Astrocyte (in vitro differentiated cells and primary cell): ENCODE data around the gene CCDC69. TPM values are rescaled to one million over a fixed set of nuclear protein-coding genes. Genes with fewer than 3 reads are reported as not detected.

Source experiments
- DNase-seq: peaks from one replicate; pipeline ENCODE4 v3.0.0-alpha.2; 2010; ENCODE audit warnings: low read depth
- FAIRE-seq: peaks from 2 replicates; lab custom pipeline; 2011; peaks lifted over from hg19 to GRCh38; lab: Jason Lieb, UNC
- H2AFZ ChIP-seq: 2 replicates; pipeline ENCODE4 v1.6.0; 2012; ENCODE audit warnings: low read depth, low read length, inconsistent platforms
- H3K27ac ChIP-seq: 2 replicates; pipeline ENCODE4 v1.5.1; 2011; ENCODE audit warnings: low read depth, low read length, inconsistent platforms
- H3K27me3 ChIP-seq: 2 replicates; pipeline ENCODE4 v1.6.0; 2011; ENCODE audit warnings: low read length, inconsistent platforms; ENCODE audit not compliant: insufficient read depth
- H3K36me3 ChIP-seq: 2 replicates; pipeline ENCODE4 v1.5.1; 2011; ENCODE audit warnings: low read length, inconsistent platforms; ENCODE audit not compliant: insufficient read depth
- H3K4me1 ChIP-seq: 2 replicates; pipeline ENCODE4 v1.5.1; 2011; ENCODE audit warnings: low read length, inconsistent platforms; ENCODE audit not compliant: insufficient read depth
- H3K4me2 ChIP-seq: 2 replicates; pipeline ENCODE4 v1.6.0; 2012; ENCODE audit warnings: low read length, inconsistent platforms
- H3K4me3 ChIP-seq: 2 replicates; pipeline ENCODE4 v1.5.1; 2011; ENCODE audit warnings: low read depth, mild to moderate bottlenecking, low read length, inconsistent platforms; ENCODE audit not compliant: insufficient read depth
- H3K79me2 ChIP-seq: 2 replicates; pipeline ENCODE4 v1.6.0; 2012; ENCODE audit warnings: mild to moderate bottlenecking, low read length, inconsistent platforms; ENCODE audit not compliant: insufficient read depth
- H3K9ac ChIP-seq: 2 replicates; pipeline ENCODE4 v1.6.0; 2012; ENCODE audit warnings: mild to moderate bottlenecking, low read length, inconsistent platforms
- H3K9me3 ChIP-seq: 2 replicates; pipeline ENCODE4 v1.5.1; 2012; ENCODE audit warnings: low read depth, mild to moderate bottlenecking, low read length, inconsistent platforms; ENCODE audit not compliant: insufficient read depth
- H4K20me1 ChIP-seq: 2 replicates; pipeline ENCODE4 v1.6.0; 2012; ENCODE audit warnings: low read length, inconsistent platforms; ENCODE audit not compliant: insufficient read depth
- H3K27ac Mint-ChIP-seq: one replicate; pipeline ENCODE4 v1.8.0; 2021; ENCODE audit warnings: mild to moderate bottlenecking, mixed read lengths; ENCODE audit not compliant: unreplicated experiment
- H3K27me3 Mint-ChIP-seq: one replicate; pipeline ENCODE4 v1.8.0; 2021; ENCODE audit warnings: low read depth, mixed read lengths; ENCODE audit not compliant: unreplicated experiment
- H3K36me3 Mint-ChIP-seq: one replicate; pipeline ENCODE4 v1.8.0; 2021; ENCODE audit warnings: low read depth, mixed read lengths; ENCODE audit not compliant: unreplicated experiment
- H3K4me1 Mint-ChIP-seq: one replicate; pipeline ENCODE4 v1.8.0; 2021; ENCODE audit warnings: low read depth, mixed read lengths; ENCODE audit not compliant: unreplicated experiment
- H3K4me3 Mint-ChIP-seq: one replicate; pipeline ENCODE4 v1.8.0; 2021; ENCODE audit warnings: mild to moderate bottlenecking, moderate library complexity, mixed read lengths; ENCODE audit not compliant: unreplicated experiment
- H3K9me3 Mint-ChIP-seq: one replicate; pipeline ENCODE4 v1.8.0; 2021; ENCODE audit warnings: mild to moderate bottlenecking, mixed read lengths; ENCODE audit not compliant: unreplicated experiment
- CTCF ChIP-seq: IDR thresholded peaks from 2 replicates; pipeline ENCODE4 v1.5.1; 2011; ENCODE audit warnings: low read depth, mild to moderate bottlenecking, inconsistent platforms, low read length, moderate library complexity; ENCODE audit not compliant: insufficient read depth
- EZH2 ChIP-seq: IDR thresholded peaks from 2 replicates; pipeline ENCODE4 v1.6.1; 2012; ENCODE audit warnings: mild to moderate bottlenecking, low read length, inconsistent platforms; ENCODE audit not compliant: insufficient read depth
- total RNA-seq: library from RNA; stranded (reverse); gene quantifications from 2 replicates; pipeline ENCODE4 v1.2.1, GENCODE V29; 2021

CCDC69 gene
- total RNA-seq, 1 donor from 2014 or later = 4.1 TPM

- H3K4me2 ChIP-seq = no peak overlapping the region
- no peak overlapping the region for H3K9ac ChIP-seq
- no peak overlapping the region for H2AFZ ChIP-seq
- Mint-ChIP-seq H3K9me3 (no peaks in the 10 kb centered on the region), H3K27ac (no peak overlapping the region), H3K4me3 (no peak overlapping the region), H3K27me3 (peaks cover 17% of the 10 kb centered on the region), H3K4me1 (peaks cover 2% of the 10 kb centered on the region), H3K36me3 (no peaks in the 10 kb centered on the region)
- no peaks in the 10 kb centered on the region for H4K20me1 ChIP-seq
- H3K9me3 ChIP-seq = no peaks in the 10 kb centered on the region
- no peak overlapping the region for H3K4me3 ChIP-seq
- H3K36me3 ChIP-seq = no peaks in the 10 kb centered on the region
- H3K27me3 ChIP-seq = no peaks in the 10 kb centered on the region
- H3K4me1 ChIP-seq = no peaks in the 10 kb centered on the region
- TF ChIP-seq EZH2 = no peak
- H3K79me2 ChIP-seq = no peaks in the 10 kb centered on the region
- DNase-seq (no peak), FAIRE-seq (no peak)
- H3K27ac ChIP-seq = no peak overlapping the region
Observed at GRCh38 chr5:151219789-151220188, 4.1 kb downstream of the CCDC69 start.

- no peaks in the 10 kb centered on the region for H4K20me1 ChIP-seq
- H3K27me3 Mint-ChIP-seq = peaks cover 17% of the 10 kb centered on the region
- H3K4me3 ChIP-seq = no peak overlapping the region
- no peak overlapping the region for H3K27ac Mint-ChIP-seq
- no peaks in the 10 kb centered on the region for H3K36me3 Mint-ChIP-seq
- no peak overlapping the region for H3K4me2 ChIP-seq
- no peaks in the 10 kb centered on the region for H3K9me3 ChIP-seq
- FAIRE-seq (no peak), DNase-seq (no peak)
- peaks cover 2% of the 10 kb centered on the region for H3K4me1 Mint-ChIP-seq
- H3K9me3 Mint-ChIP-seq = no peaks in the 10 kb centered on the region
- no peak overlapping the region for H3K27ac ChIP-seq
- no peaks in the 10 kb centered on the region for H3K4me1 ChIP-seq
- H3K4me3 Mint-ChIP-seq = no peak overlapping the region
- H3K9ac ChIP-seq = no peak overlapping the region
- no peaks in the 10 kb centered on the region for H3K79me2 ChIP-seq
- no peak overlapping the region for H2AFZ ChIP-seq
- no peak for TF ChIP-seq EZH2
- no peak for TF ChIP-seq CTCF
- H3K36me3 ChIP-seq = no peaks in the 10 kb centered on the region
- H3K27me3 ChIP-seq = no peaks in the 10 kb centered on the region
Observed at GRCh38 chr5:151219138-151219537, 4.8 kb downstream of the CCDC69 start.

- FAIRE-seq = no peak
- Histone ChIP-seq H3K9ac (no peak overlapping the region), H3K27ac (no peak overlapping the region), H2AFZ (no peak overlapping the region), H3K79me2 (no peaks in the 10 kb centered on the region), H3K27me3 (no peaks in the 10 kb centered on the region), H3K4me1 (no peaks in the 10 kb centered on the region), H3K4me2 (no peak overlapping the region), H3K4me3 (no peak overlapping the region), H3K36me3 (no peaks in the 10 kb centered on the region), H3K9me3 (no peaks in the 10 kb centered on the region), H4K20me1 (no peaks in the 10 kb centered on the region)
- Mint-ChIP-seq H3K9me3 (no peaks in the 10 kb centered on the region), H3K27ac (no peak overlapping the region), H3K27me3 (peaks cover 17% of the 10 kb centered on the region), H3K4me1 (peaks cover 2% of the 10 kb centered on the region), H3K36me3 (no peaks in the 10 kb centered on the region), H3K4me3 (no peak overlapping the region)
- DNase-seq = no peak
- TF ChIP-seq EZH2 (no peak), CTCF (no peak)
Observed at GRCh38 chr5:151218177-151218576, 5.7 kb downstream of the CCDC69 start.
